GM12878 (cell line): ENCODE results near the gene LRRC2. TPM values are rescaled to one million over a fixed set of nuclear protein-coding genes. Genes with fewer than 3 reads are reported as not detected.

Experiments
- NKRF ChIP-seq: fragments of 450-650 bp; conservative IDR thresholded peaks from 2 replicates; pipeline ENCODE4 v1.6.1; 2017; ENCODE audit warnings: mild to moderate bottlenecking, moderate library complexity
- PAX8 ChIP-seq: fragments of 450-650 bp; IDR thresholded peaks from 2 replicates; pipeline ENCODE4 v1.6.1; 2017; ENCODE audit warnings: mild to moderate bottlenecking, moderate library complexity
- RFX5 ChIP-seq: IDR thresholded peaks from 2 replicates; pipeline ENCODE4 v1.6.1; 2011; ENCODE audit warnings: low read depth, low read length, improper control_type of control experiment
- SMARCA5 ChIP-seq: fragments of 450-650 bp; IDR thresholded peaks from 2 replicates; pipeline ENCODE4 v1.6.1; 2017; ENCODE audit warnings: mild to moderate bottlenecking
- SRF ChIP-seq, 2 experiments: IDR thresholded peaks; 2 replicates each; pipeline ENCODE4 v1.6.1; 2011; ENCODE audit warnings: low read depth in 2 of 2, low read length in 2 of 2, mild to moderate bottlenecking in 1 of 2, moderate library complexity in 1 of 2
- ZNF384 ChIP-seq: IDR thresholded peaks from 2 replicates; pipeline ENCODE4 v1.6.1; 2012; ENCODE audit warnings: low read depth, mild to moderate bottlenecking, low read length, improper control_type of control experiment, borderline replicate concordance
- polyA plus RNA-seq, 11 experiments: library from polyadenylated mRNA; depleted of rRNA in 4 of 11; unstranded in 6 of 11; stranded (reverse) in 5 of 11; fragments of >200 nt; fragmentation: Nextera tagmentation in 4 of 11; fragmentation: Illumina TruSeq in 1 of 11; extraction: Ambion mirVana in 4 of 11; extraction: Trizol in 1 of 11; gene quantifications; 1 replicate in 1 of 11; 2 replicates in 10 of 11; pipeline versions ENCODE4 v1.2.1 to v1.2.3, GENCODE V29; 2011 to 2016; ENCODE audit warnings: inconsistent platforms in 2 of 11, missing spikeins in 2 of 11, low read depth in 1 of 11
- total RNA-seq, 4 experiments: library from RNA; depleted of rRNA in 3 of 4; stranded (reverse); fragments of >200 nt in 3 of 4; fragmentation: Illumina TruSeq in 1 of 4; extraction: Trizol in 1 of 4; gene quantifications; 2 replicates each; pipeline versions ENCODE4 v1.2.1 to v1.2.3, GENCODE V29; 2013 to 2021
- TF ChIP-seq, protein P1 (sequence below): fragments of 150-350 bp; IDR thresholded peaks from 2 replicates; pipeline ENCODE4 v1.6.1; 2016; ENCODE audit warnings: low read depth, low read length

The LRRC2 gene
- total and polyA plus RNA-seq, 10 of the 15 experiments (the other 5 are each of a cell fraction or from before 2014, with no cell fraction given): not detected

GRCh38 chr3:46549989-46550388 is 16.1 kb downstream of the LRRC2 start (continued):
- no peak for TF ChIP-seq NKRF
- TF ChIP-seq RFX5: no peak
- no peak for TF ChIP-seq PAX8
- TF ChIP-seq ZNF384: no peak
- TF ChIP-seq SMARCA5: no peak
- TF ChIP-seq SRF (IDR thresholded peaks at IDR 0.05; ENCODE audit: low read depth in 2 of 2, low read length in 2 of 2): no peak
- TF ChIP-seq, protein P1, sequence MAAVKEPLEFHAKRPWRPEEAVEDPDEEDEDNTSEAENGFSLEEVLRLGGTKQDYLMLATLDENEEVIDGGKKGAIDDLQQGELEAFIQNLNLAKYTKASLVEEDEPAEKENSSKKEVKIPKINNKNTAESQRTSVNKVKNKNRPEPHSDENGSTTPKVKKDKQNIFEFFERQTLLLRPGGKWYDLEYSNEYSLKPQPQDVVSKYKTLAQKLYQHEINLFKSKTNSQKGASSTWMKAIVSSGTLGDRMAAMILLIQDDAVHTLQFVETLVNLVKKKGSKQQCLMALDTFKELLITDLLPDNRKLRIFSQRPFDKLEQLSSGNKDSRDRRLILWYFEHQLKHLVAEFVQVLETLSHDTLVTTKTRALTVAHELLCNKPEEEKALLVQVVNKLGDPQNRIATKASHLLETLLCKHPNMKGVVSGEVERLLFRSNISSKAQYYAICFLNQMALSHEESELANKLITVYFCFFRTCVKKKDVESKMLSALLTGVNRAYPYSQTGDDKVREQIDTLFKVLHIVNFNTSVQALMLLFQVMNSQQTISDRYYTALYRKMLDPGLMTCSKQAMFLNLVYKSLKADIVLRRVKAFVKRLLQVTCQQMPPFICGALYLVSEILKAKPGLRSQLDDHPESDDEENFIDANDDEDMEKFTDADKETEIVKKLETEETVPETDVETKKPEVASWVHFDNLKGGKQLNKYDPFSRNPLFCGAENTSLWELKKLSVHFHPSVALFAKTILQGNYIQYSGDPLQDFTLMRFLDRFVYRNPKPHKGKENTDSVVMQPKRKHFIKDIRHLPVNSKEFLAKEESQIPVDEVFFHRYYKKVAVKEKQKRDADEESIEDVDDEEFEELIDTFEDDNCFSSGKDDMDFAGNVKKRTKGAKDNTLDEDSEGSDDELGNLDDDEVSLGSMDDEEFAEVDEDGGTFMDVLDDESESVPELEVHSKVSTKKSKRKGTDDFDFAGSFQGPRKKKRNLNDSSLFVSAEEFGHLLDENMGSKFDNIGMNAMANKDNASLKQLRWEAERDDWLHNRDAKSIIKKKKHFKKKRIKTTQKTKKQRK: no peak
